Breast epithelium (tissue), 4 donors: ENCODE measurements around the gene RAB28. TPM values are rescaled to one million over a fixed set of nuclear protein-coding genes. Genes with fewer than 3 reads are reported as not detected.

Experiments used
- DNase-seq, 2 donors: peaks; one replicate each; pipeline ENCODE4 v3.0.0-alpha.2; 2019; ENCODE audit warnings: low spot score in 2 of 2
- H3K27ac ChIP-seq, 2 donors: fragments of 200-600 bp; sonication (generic) in 1 of 2; one replicate each; pipeline ENCODE4 v1.5.1; 2016 to 2019; ENCODE audit warnings: mild to moderate bottlenecking in 1 of 2
- H3K27me3 ChIP-seq, 2 donors: fragments of 200-600 bp; sonication (generic) in 1 of 2; one replicate each; pipeline versions ENCODE4 v1.5.1 to v1.6.0; 2017 to 2019; ENCODE audit warnings: control low read depth in 1 of 2, mild to moderate bottlenecking in 1 of 2
- H3K36me3 ChIP-seq: fragments of 200-600 bp; one replicate; pipeline ENCODE4 v1.5.1; 2019
- H3K4me1 ChIP-seq, 2 donors: fragments of 200-600 bp; sonication (generic); one replicate each; pipeline ENCODE4 v1.5.1; 2016 to 2019; ENCODE audit warnings: control low read depth in 1 of 2
- H3K4me3 ChIP-seq, 3 donors: fragments of 200-600 bp; sonication (generic); 1 replicate in 2 of 3; 2 replicates in 1 of 3; pipeline ENCODE4 v1.5.1; 2016 to 2019; ENCODE audit warnings: mild to moderate bottlenecking in 3 of 3, moderate library complexity in 2 of 3
- H3K9me3 ChIP-seq, 2 donors: fragments of 200-600 bp; sonication (generic) in 1 of 2; one replicate each; pipeline ENCODE4 v1.5.1; 2016 to 2019; ENCODE audit warnings: control low read depth in 1 of 2
- CTCF ChIP-seq, 3 donors: fragments of 450-650 bp; IDR thresholded peaks; one replicate each; pipeline ENCODE4 v1.5.1; 2016 to 2017; ENCODE audit warnings: antibody characterized with exemption in 3 of 3, mild to moderate bottlenecking in 3 of 3, moderate library complexity in 3 of 3
- POLR2A ChIP-seq: fragments of 450-650 bp; IDR thresholded peaks from one replicate; pipeline ENCODE4 v1.6.1; 2016; ENCODE audit warnings: antibody characterized with exemption, mild to moderate bottlenecking, moderate library complexity
- POLR2AphosphoS5 ChIP-seq, 3 donors: sonication (generic); formaldehyde crosslinking; IDR thresholded peaks; one replicate each; pipeline ENCODE4 v1.6.1; 2017; ENCODE audit warnings: antibody characterized with exemption in 3 of 3
- intact Hi-C: fragments of 100-400 bp; cut with DNase I; formaldehyde crosslinking; loops from one replicate; pipeline ENCODE4 v1.15.1; 2023; ENCODE audit warnings: low total_unique reads
- total RNA-seq, 3 donors: library from RNA; depleted of rRNA; stranded (reverse); fragments of >200 nt; gene quantifications; one replicate each; pipeline ENCODE4 v1.1.0, GENCODE V29; 2016

Gene RAB28
- total RNA-seq, 3 donors from 2014 or later = 21.9 to 27.8 (median 24.3) TPM

DNA sequence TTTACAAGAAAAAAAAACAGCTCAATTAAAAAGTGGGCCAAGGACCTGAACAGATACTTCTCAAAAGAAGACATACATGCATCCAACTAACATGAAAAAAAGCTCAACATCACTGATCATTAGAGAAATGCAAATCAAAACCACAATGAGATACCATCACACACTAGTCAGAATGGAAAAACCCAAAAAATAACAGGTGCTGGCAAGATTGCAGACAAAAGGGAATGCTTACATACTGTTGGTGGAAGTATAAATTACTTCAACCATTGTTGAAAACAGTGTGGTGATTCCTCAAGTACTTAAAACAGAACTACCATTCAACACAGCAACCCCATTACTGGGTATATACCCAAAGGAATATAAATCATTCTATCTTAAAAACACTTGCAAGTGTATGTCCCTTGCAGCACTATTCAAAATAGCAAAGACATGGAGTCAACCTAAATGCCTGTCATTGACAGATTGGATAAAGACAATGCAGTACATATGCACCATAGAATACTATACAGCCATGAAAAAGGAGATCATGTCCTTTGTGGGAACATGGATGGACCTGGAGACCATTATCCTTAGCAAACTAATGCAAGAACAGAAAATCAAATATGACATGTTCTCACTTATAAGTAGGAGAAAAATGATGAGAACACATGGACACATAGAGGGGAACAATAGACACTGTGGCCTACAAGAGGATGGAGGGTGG, 97.6 kb downstream of the RAB28 start:
- no peak for DNase-seq
- intact Hi-C loops = loop anchor here (10.0 kb wide), 1 partner anchor 648 kb away; no protein-coding TSS in a partner anchor
- no peak for TF ChIP-seq POLR2AphosphoS5 (IDR thresholded peaks at IDR 0.05)
- no peaks in the 10 kb centered on the region for H3K27me3 ChIP-seq
- peaks cover 0 to 5% of the 10 kb centered on the region in 2 donors for H3K9me3 ChIP-seq
- H3K36me3 ChIP-seq = no peaks in the 10 kb centered on the region
- H3K4me3 ChIP-seq = no peak overlapping the region
- H3K27ac ChIP-seq = no peak overlapping the region
- H3K4me1 ChIP-seq = no peaks in the 10 kb centered on the region

- intact Hi-C loops = loop anchor here (10.0 kb wide), 1 partner anchor 651 kb away; no protein-coding TSS in a partner anchor
- peaks cover 0 to 3% of the 10 kb centered on the region in 2 donors for H3K9me3 ChIP-seq
- H3K27ac ChIP-seq = no peak overlapping the region
- H3K4me1 ChIP-seq = no peaks in the 10 kb centered on the region
- H3K27me3 ChIP-seq = no peaks in the 10 kb centered on the region
- DNase-seq = no peak
- H3K4me3 ChIP-seq = no peak overlapping the region
- no peak for TF ChIP-seq POLR2AphosphoS5 (IDR thresholded peaks at IDR 0.05)
- H3K36me3 ChIP-seq = no peaks in the 10 kb centered on the region
Measured at GRCh38 chr4:13384055-13384454, 100.1 kb downstream of the RAB28 start.

DNA sequence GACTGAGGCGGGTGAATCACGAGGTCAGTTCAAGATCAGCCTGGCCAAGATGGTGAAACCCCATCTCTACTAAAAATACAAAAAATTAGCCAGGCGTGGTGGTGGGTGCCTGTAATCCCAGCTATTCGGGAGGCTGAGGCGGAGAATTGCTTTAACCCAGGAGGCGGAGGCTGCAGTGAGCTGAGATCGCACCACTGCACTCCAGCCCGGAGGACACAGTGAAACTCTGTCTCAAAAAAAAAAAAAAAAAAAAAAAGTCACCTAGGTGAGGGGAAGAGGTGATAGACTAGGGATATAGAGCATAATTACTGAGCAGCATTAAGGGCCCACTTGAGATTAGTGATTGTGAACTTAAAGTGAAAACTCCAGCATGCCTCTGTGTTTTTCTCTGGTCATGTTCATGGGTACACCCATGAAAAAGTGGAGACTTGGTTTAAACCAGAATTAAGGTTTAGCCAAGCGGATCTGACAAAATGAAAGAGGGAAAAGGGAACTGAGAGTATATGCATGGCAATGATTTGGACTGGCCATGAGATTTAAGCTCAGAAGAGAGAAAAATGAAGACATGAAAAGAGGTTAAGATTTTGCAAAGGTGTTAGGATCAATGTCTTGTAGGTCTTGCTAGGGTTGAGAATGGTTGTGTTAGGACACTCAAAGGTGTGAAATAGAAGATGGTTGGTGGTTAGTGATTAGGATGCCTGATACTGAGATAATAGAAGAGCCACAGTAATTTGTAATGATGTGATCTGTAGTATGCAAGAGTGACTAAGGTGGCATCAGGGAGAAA, 105.0 kb downstream of the RAB28 start:
- Histone ChIP-seq H3K27ac (no peak overlapping the region), H3K4me3 (no peak overlapping the region), H3K36me3 (no peaks in the 10 kb centered on the region), H3K4me1 (no peaks in the 10 kb centered on the region), H3K27me3 (no peaks in the 10 kb centered on the region), H3K9me3 (no peaks in the 10 kb centered on the region)
- intact Hi-C loops = no loop called here
- DNase-seq = no peak
- TF ChIP-seq POLR2A (no peak), POLR2AphosphoS5 (IDR thresholded peaks at IDR 0.05) (no peak), CTCF (IDR thresholded peaks at IDR 0.05) (no peak)

GRCh38 chr4:13371048-13371447, 113.1 kb downstream of the RAB28 start:
- Histone ChIP-seq H3K9me3 (no peaks in the 10 kb centered on the region), H3K27ac (no peak overlapping the region), H3K4me3 (no peak overlapping the region), H3K4me1 (no peaks in the 10 kb centered on the region), H3K36me3 (no peaks in the 10 kb centered on the region), H3K27me3 (no peaks in the 10 kb centered on the region)
- DNase-seq = no peak
- TF ChIP-seq POLR2AphosphoS5 (IDR thresholded peaks at IDR 0.05) (no peak), POLR2A (no peak), CTCF (IDR thresholded peaks at IDR 0.05) (no peak)
- intact Hi-C loops = no loop called here

- H3K4me3 ChIP-seq = no peak overlapping the region
- no peaks in the 10 kb centered on the region for H3K4me1 ChIP-seq
- DNase-seq = no peak
- intact Hi-C loops = loop anchor here (10.0 kb wide), 1 partner anchor 1027 kb away; no protein-coding TSS in a partner anchor
- TF ChIP-seq CTCF (IDR thresholded peaks at IDR 0.05) (no peak), POLR2AphosphoS5 (IDR thresholded peaks at IDR 0.05) (no peak), POLR2A (no peak)
- H3K27ac ChIP-seq = no peak overlapping the region
- H3K27me3 ChIP-seq = no peaks in the 10 kb centered on the region
- H3K36me3 ChIP-seq = no peaks in the 10 kb centered on the region
- no peaks in the 10 kb centered on the region for H3K9me3 ChIP-seq
Measured at GRCh38 chr4:13368217-13368616, 115.9 kb downstream of the RAB28 start.

- TF ChIP-seq CTCF (IDR thresholded peaks at IDR 0.05) (no peak), POLR2AphosphoS5 (IDR thresholded peaks at IDR 0.05) (no peak), POLR2A (no peak)
- intact Hi-C loops = loop anchor here (10.0 kb wide), 1 partner anchor 1027 kb away; no protein-coding TSS in a partner anchor
- H3K36me3 ChIP-seq = no peaks in the 10 kb centered on the region
Measured at GRCh38 chr4:13367691-13368090, 116.4 kb downstream of the RAB28 start.

More at GRCh38 chr4:13367691-13368090, 116.4 kb downstream of the RAB28 start:
- Histone ChIP-seq H3K9me3 (no peaks in the 10 kb centered on the region), H3K27me3 (no peaks in the 10 kb centered on the region), H3K4me1 (no peaks in the 10 kb centered on the region), H3K4me3 (no peak overlapping the region), H3K27ac (no peak overlapping the region)
- no peak for DNase-seq
